ENCODE data around the gene TRAPPC2.

DNA sequence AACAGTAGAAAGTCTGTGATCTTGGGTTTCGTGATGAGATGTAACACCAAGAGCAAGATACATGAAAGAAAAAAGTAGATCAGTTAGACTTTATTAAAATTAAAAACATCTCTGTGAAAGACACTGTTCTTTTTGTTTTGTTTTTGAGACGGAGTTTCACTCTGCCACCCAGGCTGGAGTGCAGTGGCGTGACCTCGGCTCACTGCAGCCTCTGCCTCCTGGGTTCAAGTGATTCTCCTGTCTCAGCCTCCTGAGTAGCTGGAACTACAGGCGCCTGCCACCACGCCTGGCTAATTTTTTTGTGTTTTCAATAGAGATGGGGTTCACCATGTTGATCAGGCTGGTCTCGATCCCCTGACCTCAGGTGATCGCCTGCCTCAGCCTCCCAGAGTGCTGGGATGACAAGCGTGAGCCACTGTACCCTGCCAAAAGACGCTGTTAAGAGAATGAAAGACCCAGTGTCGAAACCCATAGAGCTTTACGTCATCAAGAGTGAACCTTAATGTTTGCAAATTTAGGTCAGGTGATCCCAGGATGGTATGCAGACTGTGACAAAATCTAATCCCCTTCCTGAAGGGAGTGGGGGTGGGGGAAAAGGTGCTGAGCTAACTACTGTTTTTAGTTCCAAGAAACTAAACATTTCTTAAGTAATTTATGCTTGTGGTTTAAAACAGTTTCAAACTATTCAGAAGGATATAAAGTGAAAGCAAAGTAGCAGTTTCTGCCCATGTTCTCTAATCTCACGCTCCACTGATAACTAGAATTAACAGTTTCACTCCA lies 8.2 kb upstream of the TRAPPC2 start:
- TF ChIP-seq, protein P1, sequence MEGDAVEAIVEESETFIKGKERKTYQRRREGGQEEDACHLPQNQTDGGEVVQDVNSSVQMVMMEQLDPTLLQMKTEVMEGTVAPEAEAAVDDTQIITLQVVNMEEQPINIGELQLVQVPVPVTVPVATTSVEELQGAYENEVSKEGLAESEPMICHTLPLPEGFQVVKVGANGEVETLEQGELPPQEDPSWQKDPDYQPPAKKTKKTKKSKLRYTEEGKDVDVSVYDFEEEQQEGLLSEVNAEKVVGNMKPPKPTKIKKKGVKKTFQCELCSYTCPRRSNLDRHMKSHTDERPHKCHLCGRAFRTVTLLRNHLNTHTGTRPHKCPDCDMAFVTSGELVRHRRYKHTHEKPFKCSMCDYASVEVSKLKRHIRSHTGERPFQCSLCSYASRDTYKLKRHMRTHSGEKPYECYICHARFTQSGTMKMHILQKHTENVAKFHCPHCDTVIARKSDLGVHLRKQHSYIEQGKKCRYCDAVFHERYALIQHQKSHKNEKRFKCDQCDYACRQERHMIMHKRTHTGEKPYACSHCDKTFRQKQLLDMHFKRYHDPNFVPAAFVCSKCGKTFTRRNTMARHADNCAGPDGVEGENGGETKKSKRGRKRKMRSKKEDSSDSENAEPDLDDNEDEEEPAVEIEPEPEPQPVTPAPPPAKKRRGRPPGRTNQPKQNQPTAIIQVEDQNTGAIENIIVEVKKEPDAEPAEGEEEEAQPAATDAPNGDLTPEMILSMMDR (conservative IDR thresholded peaks at IDR 0.05 in 1 of 2, IDR thresholded peaks at IDR 0.05 in 1 of 2; ENCODE audit: extremely low read depth in 1 of 2, insufficient read depth in 1 of 2, low read depth in 1 of 2, low read length in 2 of 2): no peak
- TF ChIP-seq EZH2 (IDR thresholded peaks at IDR 0.05; ENCODE audit: borderline replicate concordance, low read length): no peak
